GM21360 (cell line): Measurements from ENCODE around the gene MOAP1.
"Not testable (repeated sequence)": the region's sequence is repeated elsewhere in the genome, so short reads cannot be mapped to it uniquely, and the experiment has no call there.

ENCODE experiments used
- ATAC-seq: cut with Tn5 transposase; IDR thresholded peaks from one replicate; pipeline ENCODE4 v1.9.1; 2021; ENCODE audit warnings: mild to moderate bottlenecking, moderate library complexity; ENCODE audit not compliant: unreplicated experiment

Gene MOAP1

GRCh38 chr14:93150227-93151208, 34.2 kb downstream of the MOAP1 start:
- ATAC-seq = no peak

DNA sequence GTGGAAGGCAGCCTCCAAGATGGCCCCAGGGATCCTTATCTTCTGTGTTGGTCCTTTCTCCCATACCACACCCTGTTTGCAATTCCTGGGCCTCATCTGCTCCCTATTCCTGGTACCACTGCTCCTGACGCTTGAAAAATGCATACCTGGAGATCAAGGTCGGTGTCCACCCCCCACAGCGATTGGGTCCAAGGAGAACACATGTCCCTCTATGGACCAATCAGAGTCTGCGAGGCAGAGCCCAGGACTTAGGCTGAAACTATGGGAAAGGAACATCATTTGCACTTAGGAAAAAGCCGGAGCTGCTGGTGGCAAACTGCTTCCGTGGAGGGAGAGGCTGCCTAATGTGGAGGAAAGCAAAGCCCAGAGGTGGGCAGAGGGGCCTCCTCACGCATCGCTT, 35.7 kb downstream of the MOAP1 start:
- ATAC-seq = no peak

DNA sequence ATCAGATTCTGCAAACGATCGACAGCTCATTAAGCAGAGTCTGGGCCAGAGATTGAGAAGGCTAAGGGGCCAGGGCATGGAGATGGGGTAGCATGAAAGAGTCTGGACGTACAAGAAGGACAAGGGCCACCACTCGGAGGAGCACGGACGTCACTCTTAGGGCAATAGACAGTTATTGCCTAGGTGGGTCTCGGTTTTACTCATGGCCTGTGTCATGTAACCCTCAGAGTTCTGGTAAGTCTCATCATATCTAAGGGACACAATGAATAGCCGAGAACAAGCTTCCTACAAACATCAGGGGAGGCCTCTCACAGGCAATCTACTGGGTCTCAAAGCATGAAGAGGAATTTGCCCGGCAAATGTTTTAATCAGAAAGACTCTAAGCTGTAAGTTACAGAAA, 38.6 kb downstream of the MOAP1 start:
- no peak for ATAC-seq

GRCh38 chr14:93142854-93143652, 41.6 kb downstream of the MOAP1 start:
- ATAC-seq = no peak

- no peak for ATAC-seq
Measured at GRCh38 chr14:93137864-93138263, 46.8 kb downstream of the MOAP1 start.

GRCh38 chr14:93136508-93136907, 48.2 kb downstream of the MOAP1 start:
- ATAC-seq = not testable (repeated sequence)

DNA sequence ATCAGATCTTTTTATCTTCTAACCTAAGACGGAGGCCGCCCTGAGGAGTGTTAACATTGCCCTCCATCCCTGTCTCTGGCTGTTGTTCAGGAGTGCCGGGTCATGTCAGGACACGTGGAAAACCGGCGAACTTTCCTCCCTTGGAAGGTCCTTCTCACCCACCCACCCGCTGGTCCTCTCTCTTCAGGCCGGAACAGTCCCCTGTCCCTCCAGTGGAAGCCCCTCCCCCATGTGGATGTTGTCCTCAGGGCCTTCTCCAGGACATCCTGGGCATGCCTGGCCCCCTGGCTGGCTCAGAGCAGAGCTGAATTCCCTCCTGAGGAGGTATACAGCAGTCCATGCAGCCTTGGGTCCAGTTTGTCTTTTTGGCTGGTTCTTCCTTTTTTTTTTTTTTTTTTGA, 48.7 kb downstream of the MOAP1 start:
- ATAC-seq = no peak

GRCh38 chr14:93135399-93135798, 49.3 kb downstream of the MOAP1 start:
- ATAC-seq = no peak

DNA sequence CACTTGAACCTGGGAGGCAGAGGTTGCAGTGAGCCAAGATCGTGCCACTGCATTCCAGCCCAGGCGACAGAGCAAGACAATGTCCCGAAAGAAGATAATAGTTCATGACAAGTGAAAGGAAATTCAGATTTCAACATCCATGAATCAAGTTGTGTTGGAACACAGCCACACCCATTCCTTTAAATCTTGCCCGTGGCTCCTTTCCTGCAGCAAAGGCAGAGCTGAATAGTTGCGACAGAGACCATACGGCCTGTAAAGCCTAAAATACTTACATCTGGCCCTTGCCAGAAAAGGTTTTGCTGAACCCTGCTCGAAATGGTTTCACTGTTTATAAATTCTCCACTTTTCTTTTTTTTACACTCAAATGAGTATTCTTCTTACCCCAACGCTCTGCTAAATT, 51.2 kb downstream of the MOAP1 start:
- ATAC-seq = no peak

- ATAC-seq = no peak
Measured at GRCh38 chr14:93132472-93133065, 52.1 kb downstream of the MOAP1 start.
